ENCODE results near the gene LPCAT2. TPM values are rescaled to one million over a fixed set of nuclear protein-coding genes. Genes with fewer than 3 reads are reported as not detected.

LPCAT2 gene
- total RNA-seq, 1 experiment from 2014 or later: 7.1 TPM

DNA sequence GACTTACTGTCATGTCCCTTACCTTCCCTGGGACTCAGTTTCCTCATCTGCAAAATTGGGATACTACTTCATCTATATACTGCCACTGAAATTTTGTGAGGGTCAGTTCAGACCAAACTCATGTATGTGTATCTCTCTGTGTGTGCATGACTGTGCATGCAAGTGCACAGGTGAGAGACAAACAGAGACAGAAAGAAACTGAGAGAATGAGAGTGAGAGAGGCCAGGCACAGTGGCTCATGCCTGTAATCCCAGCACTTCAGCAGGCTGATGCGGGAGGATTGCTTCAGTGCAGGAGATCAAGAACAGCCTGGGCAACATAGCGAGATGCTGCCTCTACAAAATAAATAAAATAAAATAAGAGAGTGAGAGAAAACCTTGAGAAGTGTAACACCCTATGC lies 114.8 kb downstream of the LPCAT2 start:
- peaks cover 23% of the 10 kb centered on the region for H3K4me1 Mint-ChIP-seq
- H3K9me3 Mint-ChIP-seq: peaks cover 36% of the 10 kb centered on the region
- TF ChIP-seq OVOL2 (CRISPR knock-in tag; IDR thresholded peaks at IDR 0.05; ENCODE audit: borderline replicate concordance): no peak
- TF ChIP-seq, protein P1, sequence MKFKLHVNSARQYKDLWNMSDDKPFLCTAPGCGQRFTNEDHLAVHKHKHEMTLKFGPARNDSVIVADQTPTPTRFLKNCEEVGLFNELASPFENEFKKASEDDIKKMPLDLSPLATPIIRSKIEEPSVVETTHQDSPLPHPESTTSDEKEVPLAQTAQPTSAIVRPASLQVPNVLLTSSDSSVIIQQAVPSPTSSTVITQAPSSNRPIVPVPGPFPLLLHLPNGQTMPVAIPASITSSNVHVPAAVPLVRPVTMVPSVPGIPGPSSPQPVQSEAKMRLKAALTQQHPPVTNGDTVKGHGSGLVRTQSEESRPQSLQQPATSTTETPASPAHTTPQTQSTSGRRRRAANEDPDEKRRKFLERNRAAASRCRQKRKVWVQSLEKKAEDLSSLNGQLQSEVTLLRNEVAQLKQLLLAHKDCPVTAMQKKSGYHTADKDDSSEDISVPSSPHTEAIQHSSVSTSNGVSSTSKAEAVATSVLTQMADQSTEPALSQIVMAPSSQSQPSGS (CRISPR knock-in tag; IDR thresholded peaks at IDR 0.05; ENCODE audit: borderline replicate concordance, low read depth): no peak
- peaks cover 11% of the 10 kb centered on the region for H3K36me3 Mint-ChIP-seq
- H3K4me3 Mint-ChIP-seq: no peak overlapping the region
- DNase-seq (ENCODE audit: low spot score): no peak
- POLR2A ChIA-PET: no interaction called here
- no peak overlapping the region for H3K27ac Mint-ChIP-seq
- peaks cover 5% of the 10 kb centered on the region for H3K27me3 Mint-ChIP-seq (ENCODE audit: low read depth)
- ATAC-seq: no peak
- CTCF ChIA-PET: interaction anchor here (0.8 to 2.5 kb wide), 13 partner anchors 13 to 159 kb away, joined by 3 to 33 read pairs (median 5); partner anchors contain the start of gene SLC6A2

DNA sequence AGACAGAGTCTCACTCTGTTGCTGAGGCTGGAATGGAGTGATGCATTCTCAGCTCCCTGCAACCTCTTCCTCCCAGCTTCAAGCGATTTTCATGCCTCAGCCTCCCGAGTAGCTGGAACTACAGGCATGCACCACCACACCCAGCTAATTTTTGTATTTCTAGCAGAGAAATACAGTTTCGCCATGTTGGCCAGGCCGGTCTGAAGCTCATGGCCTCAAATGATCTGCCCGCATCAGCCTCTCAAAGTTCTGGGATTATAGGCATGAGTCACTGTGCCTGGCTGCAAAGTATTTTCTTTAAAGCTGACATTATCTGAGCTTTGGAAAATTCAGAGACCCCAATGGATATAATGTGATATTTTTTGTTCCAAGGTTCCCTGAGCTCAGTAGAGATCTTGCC lies 115.8 kb downstream of the LPCAT2 start:
- H3K4me3 Mint-ChIP-seq: no peak overlapping the region
- no peak overlapping the region for H3K27ac Mint-ChIP-seq
- DNase-seq (ENCODE audit: low spot score) (no peak), ATAC-seq (no peak)
- peaks cover 3% of the 10 kb centered on the region for H3K27me3 Mint-ChIP-seq (ENCODE audit: low read depth)
- CTCF ChIA-PET: interaction anchor here (0.9 to 1.0 kb wide), 2 partner anchors 97 to 160 kb away, joined by 3 read pairs; no protein-coding TSS in a partner anchor
- TF ChIP-seq, protein P2, sequence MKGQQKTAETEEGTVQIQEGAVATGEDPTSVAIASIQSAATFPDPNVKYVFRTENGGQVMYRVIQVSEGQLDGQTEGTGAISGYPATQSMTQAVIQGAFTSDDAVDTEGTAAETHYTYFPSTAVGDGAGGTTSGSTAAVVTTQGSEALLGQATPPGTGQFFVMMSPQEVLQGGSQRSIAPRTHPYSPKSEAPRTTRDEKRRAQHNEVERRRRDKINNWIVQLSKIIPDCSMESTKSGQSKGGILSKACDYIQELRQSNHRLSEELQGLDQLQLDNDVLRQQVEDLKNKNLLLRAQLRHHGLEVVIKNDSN (CRISPR knock-in tag; IDR thresholded peaks at IDR 0.05): no peak
- TF ChIP-seq, protein P3, sequence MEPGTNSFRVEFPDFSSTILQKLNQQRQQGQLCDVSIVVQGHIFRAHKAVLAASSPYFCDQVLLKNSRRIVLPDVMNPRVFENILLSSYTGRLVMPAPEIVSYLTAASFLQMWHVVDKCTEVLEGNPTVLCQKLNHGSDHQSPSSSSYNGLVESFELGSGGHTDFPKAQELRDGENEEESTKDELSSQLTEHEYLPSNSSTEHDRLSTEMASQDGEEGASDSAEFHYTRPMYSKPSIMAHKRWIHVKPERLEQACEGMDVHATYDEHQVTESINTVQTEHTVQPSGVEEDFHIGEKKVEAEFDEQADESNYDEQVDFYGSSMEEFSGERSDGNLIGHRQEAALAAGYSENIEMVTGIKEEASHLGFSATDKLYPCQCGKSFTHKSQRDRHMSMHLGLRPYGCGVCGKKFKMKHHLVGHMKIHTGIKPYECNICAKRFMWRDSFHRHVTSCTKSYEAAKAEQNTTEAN (CRISPR knock-in tag; IDR thresholded peaks at IDR 0.05): no peak
- peaks cover 46% of the 10 kb centered on the region for H3K9me3 Mint-ChIP-seq
- POLR2A ChIA-PET: no interaction called here
- peaks cover 20% of the 10 kb centered on the region for H3K36me3 Mint-ChIP-seq
- H3K4me1 Mint-ChIP-seq: peaks cover 26% of the 10 kb centered on the region

DNA sequence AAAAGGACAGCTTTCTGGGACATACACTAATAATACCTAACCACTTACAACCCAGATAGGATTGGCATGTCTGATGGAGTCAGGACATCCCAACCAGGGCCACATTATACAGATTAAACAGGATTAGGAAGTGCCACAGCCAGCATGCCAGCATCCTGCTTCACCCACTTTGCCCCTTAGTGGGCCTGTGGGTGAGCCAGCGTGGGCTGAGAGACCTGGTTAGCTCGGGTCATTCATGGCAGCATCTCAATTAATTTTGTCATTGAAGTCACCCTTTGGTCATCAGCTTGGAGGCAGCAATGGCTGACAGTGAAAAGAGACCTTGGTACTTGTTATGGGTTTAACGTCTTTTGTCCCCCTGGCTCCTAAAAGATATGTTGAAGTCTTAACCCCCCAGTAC lies 117.0 kb downstream of the LPCAT2 start:
- ATAC-seq (no peak), DNase-seq (ENCODE audit: low spot score) (no peak)
- peaks cover 26% of the 10 kb centered on the region for H3K4me1 Mint-ChIP-seq
- POLR2A ChIA-PET: no interaction called here
- TF ChIP-seq HMGA2 (CRISPR knock-in tag; IDR thresholded peaks at IDR 0.05) (no peak), FOXP1 (CRISPR knock-in tag; IDR thresholded peaks at IDR 0.05; ENCODE audit: borderline replicate concordance) (no peak), GTF2I (CRISPR knock-in tag; conservative IDR thresholded peaks at IDR 0.05) (no peak), ZBTB21 (CRISPR knock-in tag; IDR thresholded peaks at IDR 0.05; ENCODE audit: borderline replicate concordance) (no peak), NR2C2 (CRISPR knock-in tag; IDR thresholded peaks at IDR 0.05) (no peak), ESRRA (CRISPR knock-in tag; IDR thresholded peaks at IDR 0.05; ENCODE audit: borderline replicate concordance) (no peak), ZNF219 (CRISPR knock-in tag; IDR thresholded peaks at IDR 0.05; ENCODE audit: borderline replicate concordance) (no peak)
- TF ChIP-seq, protein P4, sequence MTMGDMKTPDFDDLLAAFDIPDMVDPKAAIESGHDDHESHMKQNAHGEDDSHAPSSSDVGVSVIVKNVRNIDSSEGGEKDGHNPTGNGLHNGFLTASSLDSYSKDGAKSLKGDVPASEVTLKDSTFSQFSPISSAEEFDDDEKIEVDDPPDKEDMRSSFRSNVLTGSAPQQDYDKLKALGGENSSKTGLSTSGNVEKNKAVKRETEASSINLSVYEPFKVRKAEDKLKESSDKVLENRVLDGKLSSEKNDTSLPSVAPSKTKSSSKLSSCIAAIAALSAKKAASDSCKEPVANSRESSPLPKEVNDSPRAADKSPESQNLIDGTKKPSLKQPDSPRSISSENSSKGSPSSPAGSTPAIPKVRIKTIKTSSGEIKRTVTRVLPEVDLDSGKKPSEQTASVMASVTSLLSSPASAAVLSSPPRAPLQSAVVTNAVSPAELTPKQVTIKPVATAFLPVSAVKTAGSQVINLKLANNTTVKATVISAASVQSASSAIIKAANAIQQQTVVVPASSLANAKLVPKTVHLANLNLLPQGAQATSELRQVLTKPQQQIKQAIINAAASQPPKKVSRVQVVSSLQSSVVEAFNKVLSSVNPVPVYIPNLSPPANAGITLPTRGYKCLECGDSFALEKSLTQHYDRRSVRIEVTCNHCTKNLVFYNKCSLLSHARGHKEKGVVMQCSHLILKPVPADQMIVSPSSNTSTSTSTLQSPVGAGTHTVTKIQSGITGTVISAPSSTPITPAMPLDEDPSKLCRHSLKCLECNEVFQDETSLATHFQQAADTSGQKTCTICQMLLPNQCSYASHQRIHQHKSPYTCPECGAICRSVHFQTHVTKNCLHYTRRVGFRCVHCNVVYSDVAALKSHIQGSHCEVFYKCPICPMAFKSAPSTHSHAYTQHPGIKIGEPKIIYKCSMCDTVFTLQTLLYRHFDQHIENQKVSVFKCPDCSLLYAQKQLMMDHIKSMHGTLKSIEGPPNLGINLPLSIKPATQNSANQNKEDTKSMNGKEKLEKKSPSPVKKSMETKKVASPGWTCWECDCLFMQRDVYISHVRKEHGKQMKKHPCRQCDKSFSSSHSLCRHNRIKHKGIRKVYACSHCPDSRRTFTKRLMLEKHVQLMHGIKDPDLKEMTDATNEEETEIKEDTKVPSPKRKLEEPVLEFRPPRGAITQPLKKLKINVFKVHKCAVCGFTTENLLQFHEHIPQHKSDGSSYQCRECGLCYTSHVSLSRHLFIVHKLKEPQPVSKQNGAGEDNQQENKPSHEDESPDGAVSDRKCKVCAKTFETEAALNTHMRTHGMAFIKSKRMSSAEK (CRISPR knock-in tag; IDR thresholded peaks at IDR 0.05; ENCODE audit: borderline replicate concordance): no peak
- TF ChIP-seq, protein P5, sequence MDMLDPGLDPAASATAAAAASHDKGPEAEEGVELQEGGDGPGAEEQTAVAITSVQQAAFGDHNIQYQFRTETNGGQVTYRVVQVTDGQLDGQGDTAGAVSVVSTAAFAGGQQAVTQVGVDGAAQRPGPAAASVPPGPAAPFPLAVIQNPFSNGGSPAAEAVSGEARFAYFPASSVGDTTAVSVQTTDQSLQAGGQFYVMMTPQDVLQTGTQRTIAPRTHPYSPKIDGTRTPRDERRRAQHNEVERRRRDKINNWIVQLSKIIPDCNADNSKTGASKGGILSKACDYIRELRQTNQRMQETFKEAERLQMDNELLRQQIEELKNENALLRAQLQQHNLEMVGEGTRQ (CRISPR knock-in tag; IDR thresholded peaks at IDR 0.05): no peak
- TF ChIP-seq, protein P6, sequence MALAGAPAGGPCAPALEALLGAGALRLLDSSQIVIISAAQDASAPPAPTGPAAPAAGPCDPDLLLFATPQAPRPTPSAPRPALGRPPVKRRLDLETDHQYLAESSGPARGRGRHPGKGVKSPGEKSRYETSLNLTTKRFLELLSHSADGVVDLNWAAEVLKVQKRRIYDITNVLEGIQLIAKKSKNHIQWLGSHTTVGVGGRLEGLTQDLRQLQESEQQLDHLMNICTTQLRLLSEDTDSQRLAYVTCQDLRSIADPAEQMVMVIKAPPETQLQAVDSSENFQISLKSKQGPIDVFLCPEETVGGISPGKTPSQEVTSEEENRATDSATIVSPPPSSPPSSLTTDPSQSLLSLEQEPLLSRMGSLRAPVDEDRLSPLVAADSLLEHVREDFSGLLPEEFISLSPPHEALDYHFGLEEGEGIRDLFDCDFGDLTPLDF (CRISPR knock-in tag; IDR thresholded peaks at IDR 0.05): no peak
- H3K27me3 Mint-ChIP-seq (ENCODE audit: low read depth): peaks cover 3% of the 10 kb centered on the region
- peaks cover 50% of the 10 kb centered on the region for H3K9me3 Mint-ChIP-seq
- H3K27ac Mint-ChIP-seq: no peak overlapping the region
- CTCF ChIA-PET: interaction anchor here (1.6 kb wide), 1 partner anchor 76 kb away, joined by 3 read pairs; no protein-coding TSS in a partner anchor
- H3K4me3 Mint-ChIP-seq: no peak overlapping the region
- H3K36me3 Mint-ChIP-seq: peaks cover 28% of the 10 kb centered on the region
